ENCODE results near the gene CCL4L2.

DNA sequence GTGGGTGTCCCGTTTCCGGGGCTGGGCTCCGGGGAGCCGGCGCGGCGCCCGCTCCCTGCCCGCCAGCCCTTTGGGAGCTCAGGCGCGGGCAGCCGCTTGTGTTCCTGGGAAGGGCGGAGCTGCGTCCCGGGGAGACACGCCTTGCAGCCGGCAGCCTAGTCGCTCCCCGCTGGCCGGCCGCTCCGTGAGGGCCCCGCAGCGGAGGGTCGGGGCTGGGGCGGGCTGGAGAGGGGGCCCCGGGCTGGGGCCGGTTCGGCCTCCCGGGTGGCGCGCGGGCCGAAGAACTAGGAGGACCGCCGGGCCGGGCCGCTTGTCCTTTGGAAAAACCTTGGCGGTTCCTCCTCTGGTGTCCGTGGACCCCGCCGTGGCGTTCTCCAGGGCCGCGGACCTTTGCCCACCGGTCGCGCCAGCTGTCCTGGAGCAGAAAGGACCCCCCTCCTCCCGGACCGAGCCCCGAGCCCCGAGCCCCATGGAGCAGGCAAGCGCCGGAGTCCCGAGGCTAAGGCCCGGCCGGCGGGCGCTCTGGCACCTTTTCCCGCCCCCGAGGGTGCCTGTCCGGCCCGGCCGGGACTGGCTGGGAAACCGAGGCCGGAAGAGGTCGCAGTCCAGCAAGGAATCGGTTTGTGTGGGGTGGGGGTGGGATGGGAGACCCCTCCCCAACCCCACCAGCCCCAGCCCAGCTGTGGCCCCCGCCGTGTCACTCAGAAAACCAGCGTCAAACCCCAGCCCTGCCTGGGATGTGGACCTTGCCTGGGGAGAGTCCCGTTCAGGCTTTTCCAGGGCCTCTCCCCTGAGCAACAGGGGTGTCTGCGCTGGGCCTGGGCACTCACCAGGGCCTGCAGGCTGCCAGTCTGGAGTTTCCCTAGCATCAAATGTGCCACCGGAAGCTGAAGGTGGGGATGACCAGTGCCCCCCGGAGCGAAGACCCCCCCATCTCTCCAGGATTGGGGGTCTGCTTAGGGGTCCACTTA lies 27.6 kb upstream of the CCL4L2 start:
- TF ChIP-seq, protein P1, sequence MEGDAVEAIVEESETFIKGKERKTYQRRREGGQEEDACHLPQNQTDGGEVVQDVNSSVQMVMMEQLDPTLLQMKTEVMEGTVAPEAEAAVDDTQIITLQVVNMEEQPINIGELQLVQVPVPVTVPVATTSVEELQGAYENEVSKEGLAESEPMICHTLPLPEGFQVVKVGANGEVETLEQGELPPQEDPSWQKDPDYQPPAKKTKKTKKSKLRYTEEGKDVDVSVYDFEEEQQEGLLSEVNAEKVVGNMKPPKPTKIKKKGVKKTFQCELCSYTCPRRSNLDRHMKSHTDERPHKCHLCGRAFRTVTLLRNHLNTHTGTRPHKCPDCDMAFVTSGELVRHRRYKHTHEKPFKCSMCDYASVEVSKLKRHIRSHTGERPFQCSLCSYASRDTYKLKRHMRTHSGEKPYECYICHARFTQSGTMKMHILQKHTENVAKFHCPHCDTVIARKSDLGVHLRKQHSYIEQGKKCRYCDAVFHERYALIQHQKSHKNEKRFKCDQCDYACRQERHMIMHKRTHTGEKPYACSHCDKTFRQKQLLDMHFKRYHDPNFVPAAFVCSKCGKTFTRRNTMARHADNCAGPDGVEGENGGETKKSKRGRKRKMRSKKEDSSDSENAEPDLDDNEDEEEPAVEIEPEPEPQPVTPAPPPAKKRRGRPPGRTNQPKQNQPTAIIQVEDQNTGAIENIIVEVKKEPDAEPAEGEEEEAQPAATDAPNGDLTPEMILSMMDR (IDR thresholded peaks at IDR 0.05; ENCODE audit: borderline replicate concordance, extremely low read depth, low read length, poor library complexity, severe bottlenecking) = no peak
- no peak for TF ChIP-seq EZH2 (IDR thresholded peaks at IDR 0.05; ENCODE audit: borderline replicate concordance, low read depth, low read length, severe bottlenecking)
